Progenitor cell of endocrine pancreas (in vitro differentiated cells): Measurements from ENCODE around the gene KIF1B. TPM values are rescaled to one million over a fixed set of nuclear protein-coding genes. Genes with fewer than 3 reads are reported as not detected.

ENCODE experiments used
- DNase-seq: peaks from one replicate; pipeline ENCODE4 v3.0.0; 2021; ENCODE audit warnings: low spot score; ENCODE audit not compliant: unreplicated experiment
- H3K27ac Mint-ChIP-seq: 2 replicates; pipeline ENCODE4 v1.8.0; 2021; ENCODE audit warnings: mild to moderate bottlenecking, moderate library complexity, mixed read lengths
- H3K27me3 Mint-ChIP-seq: 2 replicates; pipeline ENCODE4 v1.8.0; 2021; ENCODE audit warnings: mixed read lengths
- H3K36me3 Mint-ChIP-seq: 2 replicates; pipeline ENCODE4 v1.8.0; 2022; ENCODE audit warnings: mixed read lengths; ENCODE audit not compliant: insufficient read depth
- H3K4me1 Mint-ChIP-seq: 2 replicates; pipeline ENCODE4 v1.8.0; 2021; ENCODE audit warnings: low read depth, mixed read lengths
- H3K4me3 Mint-ChIP-seq: 2 replicates; pipeline ENCODE4 v1.8.0; 2021; ENCODE audit warnings: low read depth, mild to moderate bottlenecking, moderate library complexity, mixed read lengths
- H3K9me3 Mint-ChIP-seq: 2 replicates; pipeline ENCODE4 v1.8.0; 2021; ENCODE audit warnings: low read depth, mixed read lengths
- CTCF ChIP-seq: fragments of 200-600 bp; sonication (generic); IDR thresholded peaks from one replicate; pipeline ENCODE4 v1.5.0; 2021; ENCODE audit warnings: antibody characterized with exemption, mild to moderate bottlenecking; ENCODE audit not compliant: unreplicated experiment
- total RNA-seq: library from RNA; stranded (reverse); gene quantifications from 2 replicates; pipeline ENCODE4 v1.2.1, GENCODE V29; 2021

The KIF1B gene
- total RNA-seq, 1 donor from 2014 or later, result 78.7 TPM

GRCh38 chr1:10398278-10398733, 187.9 kb downstream of the KIF1B start:
- TF ChIP-seq CTCF, result no peak
- Mint-ChIP-seq H3K36me3 (peaks cover 10% of the 10 kb centered on the region), H3K27me3 (no peaks in the 10 kb centered on the region), H3K9me3 (peaks cover 4% of the 10 kb centered on the region), H3K4me1 (peaks cover 14% of the 10 kb centered on the region), H3K27ac (peak overlapping the region; percentile 94), H3K4me3 (peak overlapping the region; percentile 95)
- no peak for DNase-seq

- Mint-ChIP-seq H3K4me3 (peak within 1 kb of the TSS; percentile 95), H3K4me1 (peaks cover 14% of the 10 kb centered on the region), H3K27ac (peak within 1 kb of the TSS; percentile 94), H3K9me3 (peaks cover 4% of the 10 kb centered on the region), H3K27me3 (no peaks in the 10 kb centered on the region), H3K36me3 (peaks cover 12% of the 10 kb centered on the region)
- peak; percentile 97 for DNase-seq
- TF ChIP-seq CTCF, result no peak
Measured at GRCh38 chr1:10398734-10399443, 188.5 kb downstream of the KIF1B start, which contains the start of gene PGD. PGD (plus strand) TSS chr1:10399064; CDS start chr1:10399118, 54 bp downstream.

GRCh38 chr1:10399444-10399941, 189.1 kb downstream of the KIF1B start:
- DNase-seq, result no peak
- H3K4me1 Mint-ChIP-seq, result peaks cover 14% of the 10 kb centered on the region
- peak overlapping the region; percentile 93 for H3K27ac Mint-ChIP-seq
- peaks cover 15% of the 10 kb centered on the region for H3K36me3 Mint-ChIP-seq
- H3K4me3 Mint-ChIP-seq, result peak overlapping the region; percentile 95
- no peaks in the 10 kb centered on the region for H3K27me3 Mint-ChIP-seq
- TF ChIP-seq CTCF, result no peak
- H3K9me3 Mint-ChIP-seq, result no peaks in the 10 kb centered on the region

- no peak for DNase-seq
- no peak for TF ChIP-seq CTCF
- Mint-ChIP-seq H3K27ac (peak overlapping the region; percentile 93), H3K9me3 (no peaks in the 10 kb centered on the region), H3K27me3 (no peaks in the 10 kb centered on the region), H3K4me1 (peaks cover 14% of the 10 kb centered on the region), H3K4me3 (peak overlapping the region; percentile 95), H3K36me3 (peaks cover 18% of the 10 kb centered on the region)
Measured at GRCh38 chr1:10400013-10400412, 189.6 kb downstream of the KIF1B start.

- H3K36me3 Mint-ChIP-seq, result peaks cover 18% of the 10 kb centered on the region
Measured at GRCh38 chr1:10401281-10401680, 190.9 kb downstream of the KIF1B start.

More at GRCh38 chr1:10401281-10401680, 190.9 kb downstream of the KIF1B start:
- Mint-ChIP-seq H3K4me1 (peaks cover 14% of the 10 kb centered on the region), H3K4me3 (no peak overlapping the region), H3K9me3 (no peaks in the 10 kb centered on the region), H3K27me3 (no peaks in the 10 kb centered on the region), H3K27ac (peak overlapping the region; percentile 71)
- no peak for DNase-seq
- TF ChIP-seq CTCF, result no peak
